Measurements from ENCODE around the gene RAPGEF6. TPM values are rescaled to one million over a fixed set of nuclear protein-coding genes. Genes with fewer than 3 reads are reported as not detected.
"Not testable (repeated sequence)": the region's sequence is repeated elsewhere in the genome, so short reads cannot be mapped to it uniquely, and the experiment has no call there.

Gene RAPGEF6
- total and polyA plus RNA-seq, 2 of the 4 experiments (the other 2 are of a cell fraction), result 5.8 to 18.8 TPM

DNA sequence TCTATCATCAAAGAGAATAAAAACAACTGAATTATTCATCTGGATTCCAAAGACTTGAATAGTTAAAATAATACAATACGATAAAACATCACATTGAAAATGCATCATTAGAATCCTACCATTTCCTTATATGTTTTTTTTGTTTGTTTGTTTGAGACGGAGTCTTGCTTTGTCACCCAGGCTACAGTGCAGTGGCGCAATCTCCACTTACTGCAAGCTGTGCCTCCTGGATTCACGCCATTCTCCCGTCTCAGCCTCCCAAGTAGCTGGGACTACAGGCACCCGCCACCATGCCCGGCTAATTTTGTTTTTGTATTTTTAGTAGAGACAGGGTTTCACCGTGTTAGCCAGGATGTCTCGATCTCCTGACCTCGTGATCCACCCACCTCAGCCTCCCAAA lies 43.2 kb upstream of the RAPGEF6 start:
- H4K5ac ChIP-seq (ENCODE audit: low read depth, low read length); H4K91ac ChIP-seq (ENCODE audit: insufficient read depth, low read depth, low read length); H3K9me3 ChIP-seq (ENCODE audit: control insufficient read depth, insufficient read depth, low read length); H2AK9ac ChIP-seq (replicated peaks; ENCODE audit: low read depth, low read length, poor library complexity); H4K20me1 ChIP-seq (ENCODE audit: insufficient read depth, low read length); in situ Hi-C loops (cut with MboI; ENCODE audit: low sequenced_read_pairs); ATAC-seq (ENCODE audit: low read depth); H3K56ac ChIP-seq (ENCODE audit: extremely low read depth, insufficient read depth, low read length); H2AK5ac ChIP-seq (ENCODE audit: low read depth, low read length); H3K4me1 ChIP-seq (ENCODE audit: control insufficient read depth, insufficient read depth, low read length); H2BK120ac ChIP-seq (ENCODE audit: low read depth, low read length); H3K18ac ChIP-seq (ENCODE audit: low read depth, low read length); H3K4me3 ChIP-seq (ENCODE audit: insufficient read depth, low read depth, low read length); H2BK20ac ChIP-seq (ENCODE audit: low read depth, low read length); H2BK5ac ChIP-seq (ENCODE audit: low read depth, low read length, poor library complexity, severe bottlenecking); H4K8ac ChIP-seq (ENCODE audit: low read depth in 2 of 2, low read length in 2 of 2); H3K27me3 ChIP-seq (ENCODE audit: control insufficient read depth, insufficient read depth, low read length); H3K27ac ChIP-seq (ENCODE audit: insufficient read depth, low read length); H3K4me2 ChIP-seq (ENCODE audit: low read depth, low read length); H2AFZ ChIP-seq (replicated peaks; ENCODE audit: low read length, poor library complexity); dilution Hi-C loops (cut with HindIII; ENCODE audit: low sequenced_read_pairs, unreplicated experiment); BruUV-seq (replicated peaks); intact Hi-C loops (cut with micrococcal nuclease); H3K4ac ChIP-seq (ENCODE audit: low read depth, low read length); POLR2A ChIA-PET (ENCODE audit: unreplicated experiment); H3K9me1 ChIP-seq (ENCODE audit: insufficient read depth, low read length); H2BK15ac ChIP-seq (ENCODE audit: low read depth, low read length); H3K23ac ChIP-seq (ENCODE audit: low read depth, low read length); H3K9ac ChIP-seq (ENCODE audit: low read depth, low read length); H3K14ac ChIP-seq (replicated peaks; ENCODE audit: low read depth, low read length): not testable (repeated sequence)
- 0 out of 2 replicates have a peak, but pooled peaks have one; percentile 18 for TF ChIP-seq CEBPB (IDR thresholded peaks at IDR 0.05; ENCODE audit: low read depth, low read length)
- WGBS, 2 experiments (ENCODE audit: extremely low coverage in 2 of 2, insufficient read length in 1 of 2), result no CpG with 5 or more reads among the region's 10 CpGs
- CTCF ChIA-PET, result interaction anchor here (0.7 kb wide), 1 partner anchor 80 kb away, joined by 3 read pairs; no protein-coding TSS in a partner anchor
- peaks cover 22% of the 10 kb centered on the region for H3K36me3 ChIP-seq (ENCODE audit: control insufficient read depth, insufficient read depth, low read length)
- peak; percentile 10 for DNase-seq
- H3K79me1 ChIP-seq (ENCODE audit: low read depth in 1 of 2, low read length in 2 of 2), result peaks cover 12 to 38% of the 10 kb centered on the region in 2 experiments

Data from IMR-90 (cell line).